BLaER1 treated with 17β-estradiol and CSF1 and Interleukin-3, amounts not matched to agents 10 nM and 100 nM (cell line): ENCODE measurements around the gene LPCAT2.

Source experiments
- H3K27ac ChIP-seq, 11 experiments: shearing (Covaris generic); formaldehyde crosslinking; 2 replicates each; pipeline ENCODE4 v1.8.1; 2022
- H3K27me3 ChIP-seq, 11 experiments: shearing (Covaris generic); formaldehyde crosslinking; 2 replicates each; pipeline ENCODE4 v1.8.1; 2022
- H3K36me3 ChIP-seq, 11 experiments: shearing (Covaris generic); formaldehyde crosslinking; 2 replicates each; pipeline ENCODE4 v1.8.1; 2022
- H3K4me1 ChIP-seq, 10 experiments: shearing (Covaris generic); formaldehyde crosslinking; 2 replicates each; pipeline ENCODE4 v1.8.1; 2022
- H3K4me2 ChIP-seq, 11 experiments: shearing (Covaris generic); formaldehyde crosslinking; 2 replicates each; pipeline ENCODE4 v1.8.1; 2022
- H3K4me3 ChIP-seq, 10 experiments: shearing (Covaris generic); formaldehyde crosslinking; 2 replicates each; pipeline ENCODE4 v1.8.1; 2022
- H3K9ac ChIP-seq, 11 experiments: shearing (Covaris generic); formaldehyde crosslinking; 2 replicates each; pipeline ENCODE4 v1.8.1; 2022
- H3K9me3 ChIP-seq, 11 experiments: shearing (Covaris generic); formaldehyde crosslinking; replicated peaks in 1 of 11; 2 replicates each; pipeline ENCODE4 v1.8.1; 2022
- H4K20me1 ChIP-seq, 11 experiments: shearing (Covaris generic); formaldehyde crosslinking; 2 replicates each; pipeline ENCODE4 v1.8.1; 2022
- Cebpa-rat ChIP-seq, 11 experiments: shearing (Covaris generic); IDR thresholded peaks; 2 replicates each; pipeline ENCODE4 v1.8.1; 2022

The LPCAT2 gene

DNA sequence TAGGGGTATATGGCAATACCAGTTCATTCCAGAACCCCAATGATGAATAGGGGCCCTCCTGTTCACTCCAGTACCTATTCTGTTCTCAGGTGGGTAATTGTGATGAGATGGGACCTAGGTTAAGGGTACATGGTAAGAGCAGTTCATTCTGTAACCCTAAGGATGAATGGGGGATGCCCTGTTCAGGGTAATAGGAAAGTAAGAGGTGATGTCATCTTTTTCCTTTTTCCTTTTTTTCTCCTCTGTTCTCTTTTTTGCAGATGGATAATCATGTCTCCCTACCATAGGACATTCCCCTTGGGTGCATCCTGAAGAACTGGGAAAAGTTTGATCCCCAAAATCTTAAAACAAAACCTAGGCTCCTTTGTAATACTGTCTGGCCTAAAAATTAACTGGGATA, 121.9 kb downstream of the LPCAT2 start:
- Histone ChIP-seq H3K27ac (no peak overlapping the region), H3K4me1 (peaks cover 0 to 7% (median 0%) of the 10 kb centered on the region in 10 experiments; a peak in 1 of 20 replicates), H4K20me1 (no peaks in the 10 kb centered on the region), H3K9me3 (peaks cover 18 to 39% (median 30%) of the 10 kb centered on the region in 11 experiments), H3K27me3 (no peaks in the 10 kb centered on the region), H3K36me3 (no peaks in the 10 kb centered on the region), H3K4me2 (no peak overlapping the region), H3K4me3 (no peak overlapping the region), H3K9ac (no peak overlapping the region)
- no peak for TF ChIP-seq Cebpa-rat (IDR thresholded peaks at IDR 0.05)

DNA sequence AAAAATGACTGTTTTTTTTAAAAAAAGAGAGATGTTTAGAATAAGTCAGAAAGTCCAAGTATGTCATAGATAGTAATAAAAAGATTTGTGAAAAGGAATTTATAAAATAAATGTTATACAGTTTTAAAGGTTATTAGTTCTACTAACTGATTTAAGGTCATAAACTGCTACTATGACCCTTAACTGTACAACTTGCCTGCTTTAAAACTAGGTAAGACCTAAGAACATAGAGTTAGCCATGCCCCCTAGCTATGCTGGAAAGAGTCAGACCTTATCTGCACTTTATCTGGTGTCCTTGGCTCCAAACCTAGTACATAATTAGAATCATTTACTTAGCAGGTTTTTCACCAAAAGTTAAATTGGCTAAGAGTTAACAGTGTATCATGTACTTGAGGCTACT, 123.4 kb downstream of the LPCAT2 start:
- Histone ChIP-seq H3K27me3 (no peaks in the 10 kb centered on the region), H3K9ac (no peak overlapping the region), H3K27ac (no peak overlapping the region), H3K4me2 (no peak overlapping the region), H3K4me1 (peaks cover 0 to 7% (median 0%) of the 10 kb centered on the region in 10 experiments; a peak in 1 of 20 replicates), H3K36me3 (no peaks in the 10 kb centered on the region), H3K9me3 (peaks cover 18 to 37% (median 30%) of the 10 kb centered on the region in 11 experiments), H3K4me3 (no peak overlapping the region), H4K20me1 (no peaks in the 10 kb centered on the region)
- no peak for TF ChIP-seq Cebpa-rat (IDR thresholded peaks at IDR 0.05)

DNA sequence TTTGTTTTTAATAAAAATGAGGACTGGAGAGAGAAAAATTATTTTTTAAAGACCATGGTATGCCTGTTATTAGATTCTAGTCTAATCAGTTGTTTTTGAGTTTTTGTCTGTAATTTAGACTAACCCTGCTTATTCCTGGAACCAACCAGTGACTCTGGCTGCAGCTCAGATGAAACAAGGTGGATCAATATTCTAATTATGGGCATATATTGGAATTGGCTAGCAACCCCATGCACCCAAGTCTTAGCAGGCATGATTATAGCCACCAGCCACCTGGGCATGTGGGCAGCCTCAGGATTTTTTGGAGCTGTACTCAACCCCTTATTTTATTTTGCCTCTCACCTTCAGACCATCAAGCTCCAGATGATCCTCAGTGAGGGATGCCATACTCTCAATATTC, 125.3 kb downstream of the LPCAT2 start:
- Histone ChIP-seq H4K20me1 (no peaks in the 10 kb centered on the region), H3K4me3 (no peak overlapping the region), H3K4me1 (peaks cover 0 to 7% (median 0%) of the 10 kb centered on the region in 10 experiments; a peak in 1 of 20 replicates), H3K4me2 (no peak overlapping the region), H3K9me3 (peaks cover 18 to 37% (median 30%) of the 10 kb centered on the region in 11 experiments), H3K27me3 (no peaks in the 10 kb centered on the region), H3K9ac (no peak overlapping the region), H3K27ac (no peak overlapping the region), H3K36me3 (no peaks in the 10 kb centered on the region)
- TF ChIP-seq Cebpa-rat (IDR thresholded peaks at IDR 0.05) = no peak
